ENCODE data around the gene PLEKHG4. TPM values are rescaled to one million over a fixed set of nuclear protein-coding genes. Genes with fewer than 3 reads are reported as not detected.

The PLEKHG4 gene
- total RNA-seq, 1 donor from 2014 or later = 9.8 TPM

DNA sequence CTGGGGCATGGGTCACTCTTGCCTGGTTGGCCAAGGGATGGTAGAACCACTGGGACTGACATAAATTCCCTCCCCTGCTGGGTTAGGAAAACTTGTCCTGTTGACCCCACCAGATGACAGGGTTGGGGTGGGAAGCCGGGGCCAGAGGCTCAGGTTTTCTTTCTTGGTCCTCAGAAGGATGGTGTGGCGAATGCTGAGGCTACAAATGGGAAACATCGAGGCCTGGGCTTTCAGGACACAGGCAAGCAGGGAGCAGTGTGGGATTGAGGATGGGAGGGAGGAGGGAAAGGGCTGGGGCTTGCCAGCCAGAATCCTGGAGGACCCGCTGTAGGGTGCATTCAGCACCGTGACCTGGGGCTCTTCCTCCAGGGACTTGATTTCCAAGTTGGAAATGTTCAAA lies 14.5 kb upstream of the PLEKHG4 start:
- intact Hi-C loops (cut with DNase I) = no loop called here
- TF ChIP-seq POLR2A (IDR thresholded peaks at IDR 0.05) = no peak
- TF ChIP-seq, protein P1, sequence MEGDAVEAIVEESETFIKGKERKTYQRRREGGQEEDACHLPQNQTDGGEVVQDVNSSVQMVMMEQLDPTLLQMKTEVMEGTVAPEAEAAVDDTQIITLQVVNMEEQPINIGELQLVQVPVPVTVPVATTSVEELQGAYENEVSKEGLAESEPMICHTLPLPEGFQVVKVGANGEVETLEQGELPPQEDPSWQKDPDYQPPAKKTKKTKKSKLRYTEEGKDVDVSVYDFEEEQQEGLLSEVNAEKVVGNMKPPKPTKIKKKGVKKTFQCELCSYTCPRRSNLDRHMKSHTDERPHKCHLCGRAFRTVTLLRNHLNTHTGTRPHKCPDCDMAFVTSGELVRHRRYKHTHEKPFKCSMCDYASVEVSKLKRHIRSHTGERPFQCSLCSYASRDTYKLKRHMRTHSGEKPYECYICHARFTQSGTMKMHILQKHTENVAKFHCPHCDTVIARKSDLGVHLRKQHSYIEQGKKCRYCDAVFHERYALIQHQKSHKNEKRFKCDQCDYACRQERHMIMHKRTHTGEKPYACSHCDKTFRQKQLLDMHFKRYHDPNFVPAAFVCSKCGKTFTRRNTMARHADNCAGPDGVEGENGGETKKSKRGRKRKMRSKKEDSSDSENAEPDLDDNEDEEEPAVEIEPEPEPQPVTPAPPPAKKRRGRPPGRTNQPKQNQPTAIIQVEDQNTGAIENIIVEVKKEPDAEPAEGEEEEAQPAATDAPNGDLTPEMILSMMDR (IDR thresholded peaks at IDR 0.05) = no peak
- no peak for TF ChIP-seq POLR2AphosphoS5 (IDR thresholded peaks at IDR 0.05; ENCODE audit: insufficient read depth in 1 of 2, low read depth in 1 of 2)
- Histone ChIP-seq H3K4me3 (no peak overlapping the region), H3K27ac (no peak overlapping the region), H3K36me3 (no peaks in the 10 kb centered on the region), H3K9me3 (no peaks in the 10 kb centered on the region), H3K27me3 (no peaks in the 10 kb centered on the region), H3K4me1 (no peaks in the 10 kb centered on the region)
- no peak for DNase-seq (ENCODE audit: extremely low spot score in 2 of 2)

DNA sequence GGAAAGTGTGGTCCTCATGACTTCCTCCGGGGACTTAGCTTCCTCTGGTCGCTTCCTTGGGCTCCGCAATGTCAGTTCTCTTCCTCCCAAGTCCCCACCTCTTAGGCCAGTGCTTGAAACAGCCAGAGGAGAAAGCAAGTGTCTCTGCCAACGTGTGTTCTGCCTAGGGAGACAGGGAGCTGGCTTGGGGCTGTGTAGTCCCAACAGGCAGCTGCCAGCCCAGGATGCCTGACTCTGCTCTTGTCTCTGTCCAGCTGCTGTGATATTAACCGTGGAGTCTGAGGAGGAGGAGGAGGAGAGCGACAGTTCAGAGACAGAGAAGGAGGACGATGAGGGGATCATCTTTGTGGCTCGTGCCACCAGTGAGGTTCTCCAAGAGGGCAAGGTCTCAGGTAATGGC lies 13.5 kb upstream of the PLEKHG4 start:
- Histone ChIP-seq H3K9me3 (no peaks in the 10 kb centered on the region), H3K36me3 (no peaks in the 10 kb centered on the region), H3K4me1 (no peaks in the 10 kb centered on the region), H3K4me3 (no peak overlapping the region), H3K27ac (no peak overlapping the region), H3K27me3 (no peaks in the 10 kb centered on the region)
- TF ChIP-seq, protein P1 (IDR thresholded peaks at IDR 0.05) = no peak
- TF ChIP-seq POLR2AphosphoS5 (IDR thresholded peaks at IDR 0.05; ENCODE audit: insufficient read depth in 1 of 2, low read depth in 1 of 2) (no peak), POLR2A (IDR thresholded peaks at IDR 0.05) (no peak)
- intact Hi-C loops (cut with DNase I) = no loop called here
- no peak for DNase-seq (ENCODE audit: extremely low spot score in 2 of 2)

DNA sequence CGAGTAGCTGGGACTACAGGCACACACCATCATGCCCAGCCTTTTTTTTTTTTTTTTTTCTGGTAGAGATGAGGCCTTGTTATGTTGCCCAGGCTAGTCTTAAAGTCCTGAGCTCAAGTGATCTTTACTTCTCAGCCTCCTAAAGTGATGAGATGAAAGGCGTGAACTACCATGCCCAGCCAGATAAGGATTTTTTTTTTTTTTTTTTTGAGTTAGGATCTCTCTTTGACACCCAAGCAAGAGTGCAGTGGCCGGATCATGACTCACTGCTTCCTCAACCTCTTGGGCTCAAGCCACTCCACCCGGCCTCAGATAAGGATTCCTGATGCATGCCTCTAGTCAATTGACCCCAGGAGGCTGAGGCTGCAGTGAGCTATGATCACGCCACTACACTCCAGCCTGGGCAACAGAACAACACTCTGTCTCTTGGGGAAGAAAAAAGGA lies 11.2 kb upstream of the PLEKHG4 start:
- no peak for DNase-seq (ENCODE audit: extremely low spot score in 2 of 2)
- Histone ChIP-seq H3K9me3 (no peaks in the 10 kb centered on the region), H3K27ac (no peak overlapping the region), H3K4me1 (no peaks in the 10 kb centered on the region), H3K36me3 (no peaks in the 10 kb centered on the region), H3K27me3 (no peaks in the 10 kb centered on the region), H3K4me3 (no peak overlapping the region)
- intact Hi-C loops (cut with DNase I) = no loop called here
- TF ChIP-seq POLR2A (IDR thresholded peaks at IDR 0.05) = no peak
- TF ChIP-seq POLR2AphosphoS5 (IDR thresholded peaks at IDR 0.05; ENCODE audit: insufficient read depth in 1 of 2, low read depth in 1 of 2) = no peak

DNA sequence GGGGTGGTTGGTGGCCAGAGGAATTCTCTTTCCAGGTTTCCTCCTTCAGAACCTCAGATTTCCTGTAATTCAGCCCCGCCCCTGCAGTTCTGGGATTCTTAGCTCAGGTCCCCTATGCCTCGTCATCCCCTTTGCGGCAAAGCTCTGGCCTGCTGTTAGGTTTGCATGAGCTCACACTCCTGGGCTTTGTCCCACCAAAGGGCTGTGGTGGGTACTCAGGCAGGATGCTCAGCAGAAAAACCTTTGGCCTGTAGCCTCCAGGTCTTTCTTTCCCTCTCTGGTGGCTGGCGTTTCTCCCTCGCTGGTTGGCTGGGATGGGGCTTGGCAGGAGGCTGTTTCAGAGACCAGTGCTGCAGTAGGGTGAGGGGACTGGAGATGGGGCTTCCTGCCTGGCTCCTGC lies 9.6 kb upstream of the PLEKHG4 start:
- H3K9me3 ChIP-seq = no peaks in the 10 kb centered on the region
- no peak overlapping the region for H3K27ac ChIP-seq
- intact Hi-C loops (cut with DNase I) = no loop called here
- H3K36me3 ChIP-seq = no peaks in the 10 kb centered on the region
- no peak overlapping the region for H3K4me3 ChIP-seq
- TF ChIP-seq POLR2AphosphoS5 (IDR thresholded peaks at IDR 0.05; ENCODE audit: insufficient read depth in 1 of 2, low read depth in 1 of 2) = no peak
- no peak for TF ChIP-seq POLR2A (IDR thresholded peaks at IDR 0.05)
- TF ChIP-seq, protein P1 (IDR thresholded peaks at IDR 0.05) = no peak
- DNase-seq (ENCODE audit: extremely low spot score in 2 of 2) = no peak
- H3K4me1 ChIP-seq = no peaks in the 10 kb centered on the region
- no peaks in the 10 kb centered on the region for H3K27me3 ChIP-seq

DNA sequence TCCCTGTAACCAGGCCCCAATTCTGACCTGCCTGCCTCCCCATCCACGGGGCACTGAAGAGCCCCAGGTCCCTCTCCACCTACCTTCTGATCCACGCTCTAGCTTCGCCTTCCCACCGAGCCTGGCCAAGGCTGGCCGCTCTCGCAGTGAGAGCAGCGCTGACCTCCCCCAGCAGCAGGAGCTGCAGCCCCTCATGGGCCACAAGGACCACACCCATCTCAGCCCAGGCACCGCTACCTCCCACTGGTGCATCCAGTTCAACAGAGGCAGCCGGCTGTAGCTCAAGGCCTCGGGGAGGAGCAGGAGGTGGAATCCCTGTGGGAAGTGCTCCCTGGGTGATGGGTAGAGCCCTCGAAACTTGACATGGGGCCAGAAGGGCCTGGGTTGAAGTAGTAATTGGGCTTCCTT lies 8.4 kb upstream of the PLEKHG4 start:
- H3K27ac ChIP-seq = no peak overlapping the region
- DNase-seq (ENCODE audit: extremely low spot score in 2 of 2) = no peak

More for the DNA sequence above, 8.4 kb upstream of the PLEKHG4 start:
- Histone ChIP-seq H3K27me3 (no peaks in the 10 kb centered on the region), H3K36me3 (no peaks in the 10 kb centered on the region), H3K9me3 (no peaks in the 10 kb centered on the region), H3K4me1 (no peaks in the 10 kb centered on the region), H3K4me3 (no peak overlapping the region)
- intact Hi-C loops (cut with DNase I) = no loop called here
- no peak for TF ChIP-seq POLR2AphosphoS5 (IDR thresholded peaks at IDR 0.05; ENCODE audit: insufficient read depth in 1 of 2, low read depth in 1 of 2)
- no peak for TF ChIP-seq POLR2A (IDR thresholded peaks at IDR 0.05)
- TF ChIP-seq, protein P1 (IDR thresholded peaks at IDR 0.05) = no peak
